ENCODE results near the gene CDRT15. TPM values are rescaled to one million over a fixed set of nuclear protein-coding genes. Genes with fewer than 3 reads are reported as not detected.

CDRT15 gene
- total and polyA plus RNA-seq, 4 donors, result not detected

- no peak for ATAC-seq (ENCODE audit: low FRiP score)
- Histone ChIP-seq H3K9me3 (ENCODE audit: control insufficient read depth, low read length) (no peaks in the 10 kb centered on the region), H3K4me3 (ENCODE audit: low read length in 2 of 2) (no peak overlapping the region), H3K36me3 (ENCODE audit: control insufficient read depth in 1 of 2, insufficient read depth in 2 of 2, low read length in 1 of 2) (peaks cover 0 to 2% of the 10 kb centered on the region in 2 donors), H3K27ac (ENCODE audit: low read depth in 1 of 2, low read length in 2 of 2) (no peak overlapping the region), H3K27me3 (ENCODE audit: control insufficient read depth in 1 of 2, insufficient read depth in 2 of 2, low read length in 1 of 2) (no peaks in the 10 kb centered on the region), H3K4me1 (ENCODE audit: control insufficient read depth in 1 of 2, insufficient read depth in 2 of 2, low read length in 2 of 2) (no peaks in the 10 kb centered on the region)
- 89 to 90% methylated on average over 2 of the region's 2 CpGs for WGBS, 2 donors
- no peak for DNase-seq
- intact Hi-C loops (cut with DNase I), result no loop called here
These were observed 22.4 kb downstream of the CDRT15 start for GRCh38 chr17:14214271-14214670.

DNA sequence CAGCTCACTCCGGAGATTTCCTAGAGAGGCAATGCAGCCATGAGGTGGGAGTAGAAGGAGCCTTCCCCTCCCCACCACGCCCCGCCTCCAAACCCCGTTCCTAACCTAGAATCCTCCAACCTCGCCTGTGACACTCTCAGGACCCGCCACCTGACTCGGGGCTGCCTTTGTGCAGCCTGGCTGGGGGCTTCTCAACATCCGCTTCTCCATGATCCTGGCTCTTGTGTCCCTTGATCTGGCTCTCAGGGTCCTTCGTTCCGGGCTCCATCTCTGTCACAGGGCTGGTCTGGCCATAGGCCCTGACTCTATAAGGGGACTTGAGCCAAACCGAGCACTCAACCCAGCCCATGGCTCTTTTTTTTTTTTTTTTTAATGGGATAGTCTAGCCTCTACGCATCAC lies 24.3 kb downstream of the CDRT15 start:
- Histone ChIP-seq H3K27me3 (ENCODE audit: control insufficient read depth in 1 of 2, insufficient read depth in 2 of 2, low read length in 1 of 2) (no peaks in the 10 kb centered on the region), H3K9me3 (ENCODE audit: control insufficient read depth, low read length) (no peaks in the 10 kb centered on the region), H3K4me3 (ENCODE audit: low read length in 2 of 2) (no peak overlapping the region), H3K36me3 (ENCODE audit: control insufficient read depth in 1 of 2, insufficient read depth in 2 of 2, low read length in 1 of 2) (peaks cover 0 to 4% of the 10 kb centered on the region in 2 donors), H3K27ac (ENCODE audit: low read depth in 1 of 2, low read length in 2 of 2) (no peak overlapping the region), H3K4me1 (ENCODE audit: control insufficient read depth in 1 of 2, insufficient read depth in 2 of 2, low read length in 2 of 2) (no peaks in the 10 kb centered on the region)
- 88 to 97% methylated on average over 11 to 12 of the region's 12 CpGs for WGBS, 2 donors
- ATAC-seq (ENCODE audit: low FRiP score) (no peak), DNase-seq (no peak)
- intact Hi-C loops (cut with DNase I), result no loop called here

GRCh38 chr17:14211801-14212200 lies 24.9 kb downstream of the CDRT15 start:
- H3K27ac ChIP-seq (ENCODE audit: low read depth in 1 of 2, low read length in 2 of 2), result no peak overlapping the region
- ATAC-seq (ENCODE audit: low FRiP score), result no peak
- no peak overlapping the region for H3K4me3 ChIP-seq (ENCODE audit: low read length in 2 of 2)
- 50 to 58% methylated on average over 17 of the region's 17 CpGs for WGBS, 2 donors
- DNase-seq, result no peak
- intact Hi-C loops (cut with DNase I), result no loop called here
- no peaks in the 10 kb centered on the region for H3K27me3 ChIP-seq (ENCODE audit: control insufficient read depth in 1 of 2, insufficient read depth in 2 of 2, low read length in 1 of 2)
- H3K9me3 ChIP-seq (ENCODE audit: control insufficient read depth, low read length), result no peaks in the 10 kb centered on the region
- H3K36me3 ChIP-seq (ENCODE audit: control insufficient read depth in 1 of 2, insufficient read depth in 2 of 2, low read length in 1 of 2), result peaks cover 0 to 7% of the 10 kb centered on the region in 2 donors
- H3K4me1 ChIP-seq (ENCODE audit: control insufficient read depth in 1 of 2, insufficient read depth in 2 of 2, low read length in 2 of 2), result no peaks in the 10 kb centered on the region

GRCh38 chr17:14211246-14211645 lies 25.4 kb downstream of the CDRT15 start:
- Histone ChIP-seq H3K4me1 (ENCODE audit: control insufficient read depth in 1 of 2, insufficient read depth in 2 of 2, low read length in 2 of 2) (no peaks in the 10 kb centered on the region), H3K9me3 (ENCODE audit: control insufficient read depth, low read length) (no peaks in the 10 kb centered on the region), H3K27me3 (ENCODE audit: control insufficient read depth in 1 of 2, insufficient read depth in 2 of 2, low read length in 1 of 2) (no peaks in the 10 kb centered on the region), H3K36me3 (ENCODE audit: control insufficient read depth in 1 of 2, insufficient read depth in 2 of 2, low read length in 1 of 2) (peaks cover 0 to 8% of the 10 kb centered on the region in 2 donors), H3K4me3 (ENCODE audit: low read length in 2 of 2) (no peak overlapping the region), H3K27ac (ENCODE audit: low read depth in 1 of 2, low read length in 2 of 2) (no peak overlapping the region)
- whole genome bisulfite sequencing, 2 donors, result 89 to 91% methylated on average over 4 of the region's 4 CpGs
- DNase-seq (no peak), ATAC-seq (ENCODE audit: low FRiP score) (no peak)
- intact Hi-C loops (cut with DNase I), result no loop called here

GRCh38 chr17:14209215-14209614 lies 27.4 kb downstream of the CDRT15 start:
- WGBS, 2 donors, result 88 to 93% methylated on average over 3 of the region's 3 CpGs
- no peak for DNase-seq
- H3K4me3 ChIP-seq (ENCODE audit: low read length in 2 of 2), result no peak overlapping the region

GRCh38 chr17:14207791-14208190 lies 28.9 kb downstream of the CDRT15 start:
- no peak for DNase-seq
- 94 to 95% methylated on average over 5 of the region's 5 CpGs for WGBS, 2 donors
- H3K9me3 ChIP-seq (ENCODE audit: control insufficient read depth, low read length), result no peaks in the 10 kb centered on the region
- ATAC-seq (ENCODE audit: low FRiP score), result no peak
- peaks cover 0 to 8% of the 10 kb centered on the region in 2 donors for H3K36me3 ChIP-seq (ENCODE audit: control insufficient read depth in 1 of 2, insufficient read depth in 2 of 2, low read length in 1 of 2)
- H3K4me1 ChIP-seq (ENCODE audit: control insufficient read depth in 1 of 2, insufficient read depth in 2 of 2, low read length in 2 of 2), result no peaks in the 10 kb centered on the region
- no peak overlapping the region for H3K4me3 ChIP-seq (ENCODE audit: low read length in 2 of 2)
- H3K27ac ChIP-seq (ENCODE audit: low read depth in 1 of 2, low read length in 2 of 2), result no peak overlapping the region
- H3K27me3 ChIP-seq (ENCODE audit: control insufficient read depth in 1 of 2, insufficient read depth in 2 of 2, low read length in 1 of 2), result no peaks in the 10 kb centered on the region
- intact Hi-C loops (cut with DNase I), result no loop called here

More at GRCh38 chr17:14209215-14209614, 27.4 kb downstream of the CDRT15 start:
- intact Hi-C loops (cut with DNase I), result no loop called here
- no peaks in the 10 kb centered on the region for H3K27me3 ChIP-seq (ENCODE audit: control insufficient read depth in 1 of 2, insufficient read depth in 2 of 2, low read length in 1 of 2)
- H3K9me3 ChIP-seq (ENCODE audit: control insufficient read depth, low read length), result no peaks in the 10 kb centered on the region
- peaks cover 0 to 8% of the 10 kb centered on the region in 2 donors for H3K36me3 ChIP-seq (ENCODE audit: control insufficient read depth in 1 of 2, insufficient read depth in 2 of 2, low read length in 1 of 2)
- H3K4me1 ChIP-seq (ENCODE audit: control insufficient read depth in 1 of 2, insufficient read depth in 2 of 2, low read length in 2 of 2), result no peaks in the 10 kb centered on the region
- no peak overlapping the region for H3K27ac ChIP-seq (ENCODE audit: low read depth in 1 of 2, low read length in 2 of 2)
- ATAC-seq (ENCODE audit: low FRiP score), result no peak

- H3K4me1 ChIP-seq (ENCODE audit: control insufficient read depth in 1 of 2, insufficient read depth in 2 of 2, low read length in 2 of 2), result no peaks in the 10 kb centered on the region
- ATAC-seq (ENCODE audit: low FRiP score), result peak; percentile 47
- no peaks in the 10 kb centered on the region for H3K9me3 ChIP-seq (ENCODE audit: control insufficient read depth, low read length)
- intact Hi-C loops (cut with DNase I), result no loop called here
- WGBS, 2 donors, result 97% methylated on average over 29 of the region's 29 CpGs
- H3K36me3 ChIP-seq (ENCODE audit: control insufficient read depth in 1 of 2, insufficient read depth in 2 of 2, low read length in 1 of 2), result peaks cover 0 to 8% of the 10 kb centered on the region in 2 donors
- no peaks in the 10 kb centered on the region for H3K27me3 ChIP-seq (ENCODE audit: control insufficient read depth in 1 of 2, insufficient read depth in 2 of 2, low read length in 1 of 2)
- no peak overlapping the region for H3K27ac ChIP-seq (ENCODE audit: low read depth in 1 of 2, low read length in 2 of 2)
- no peak for DNase-seq
- no peak overlapping the region for H3K4me3 ChIP-seq (ENCODE audit: low read length in 2 of 2)
These were observed 29.8 kb downstream of the CDRT15 start for GRCh38 chr17:14206891-14207290.

DNA sequence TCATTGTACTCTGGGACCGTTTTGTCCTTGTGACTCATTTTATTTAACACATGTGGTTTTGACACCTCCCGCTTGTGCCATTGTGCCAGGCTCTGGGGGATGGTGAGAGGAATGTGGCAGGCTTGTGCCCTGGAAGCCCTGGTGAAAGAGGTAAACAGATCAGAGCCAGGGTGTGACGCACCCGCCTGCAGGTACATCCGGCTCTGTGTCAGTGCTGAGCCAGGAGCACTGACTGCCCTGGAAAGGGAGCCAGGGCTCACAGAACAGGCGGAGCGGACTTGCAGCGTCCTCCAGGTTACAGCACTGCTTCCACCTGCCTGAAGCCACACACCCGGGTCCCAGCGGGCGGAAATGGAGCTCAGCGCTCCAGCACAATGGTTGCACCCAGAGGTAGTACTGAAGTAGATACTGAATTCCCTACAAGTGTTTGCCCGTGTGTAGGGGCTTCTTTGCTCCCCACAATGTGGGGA lies 30.6 kb downstream of the CDRT15 start:
- Histone ChIP-seq H3K36me3 (ENCODE audit: control insufficient read depth in 1 of 2, insufficient read depth in 2 of 2, low read length in 1 of 2) (peaks cover 0 to 8% of the 10 kb centered on the region in 2 donors), H3K9me3 (ENCODE audit: control insufficient read depth, low read length) (no peaks in the 10 kb centered on the region), H3K4me1 (ENCODE audit: control insufficient read depth in 1 of 2, insufficient read depth in 2 of 2, low read length in 2 of 2) (no peaks in the 10 kb centered on the region), H3K27me3 (ENCODE audit: control insufficient read depth in 1 of 2, insufficient read depth in 2 of 2, low read length in 1 of 2) (no peaks in the 10 kb centered on the region), H3K4me3 (ENCODE audit: low read length in 2 of 2) (no peak overlapping the region), H3K27ac (ENCODE audit: low read depth in 1 of 2, low read length in 2 of 2) (no peak overlapping the region)
- intact Hi-C loops (cut with DNase I), result no loop called here
- peak; percentile 34 for ATAC-seq (ENCODE audit: low FRiP score)
- WGBS, 2 donors, result 81 to 82% methylated on average over 13 of the region's 13 CpGs
- DNase-seq, result no peak

- H3K36me3 ChIP-seq (ENCODE audit: control insufficient read depth in 1 of 2, insufficient read depth in 2 of 2, low read length in 1 of 2), result peaks cover 0 to 8% of the 10 kb centered on the region in 2 donors
- WGBS, 2 donors, result 97% methylated on average over 10 of the region's 10 CpGs
- H3K4me1 ChIP-seq (ENCODE audit: control insufficient read depth in 1 of 2, insufficient read depth in 2 of 2, low read length in 2 of 2), result no peaks in the 10 kb centered on the region
- no peak for ATAC-seq (ENCODE audit: low FRiP score)
- no peak overlapping the region for H3K4me3 ChIP-seq (ENCODE audit: low read length in 2 of 2)
- no peaks in the 10 kb centered on the region for H3K27me3 ChIP-seq (ENCODE audit: control insufficient read depth in 1 of 2, insufficient read depth in 2 of 2, low read length in 1 of 2)
- intact Hi-C loops (cut with DNase I), result no loop called here
- DNase-seq, result no peak
- H3K27ac ChIP-seq (ENCODE audit: low read depth in 1 of 2, low read length in 2 of 2), result no peak overlapping the region
- H3K9me3 ChIP-seq (ENCODE audit: control insufficient read depth, low read length), result no peaks in the 10 kb centered on the region
These were observed 31.3 kb downstream of the CDRT15 start for GRCh38 chr17:14205380-14205779.
